GM12878 (cell line): Measurements from ENCODE around the gene ANKRD53. TPM values are rescaled to one million over a fixed set of nuclear protein-coding genes. Genes with fewer than 3 reads are reported as not detected.

ENCODE experiments used
- ATAC-seq: fragments of 200-7000 bp; cut with Tn5 transposase; 3 replicates; pipeline ENCODE4 v1.9.1; 2020; ENCODE audit warnings: mild to moderate bottlenecking, moderate library complexity
- BruUV-seq: library from RNA; stranded (reverse); fragments of 400-500 nt; replicated peaks from 2 replicates; lab custom pipeline; 2021; lab: Mats Ljungman, UMichigan
- CTCF ChIA-PET: fragments of 300-600 bp; sonication (Branson Sonifier 250); formaldehyde crosslinking; extraction: SDS; loops from one replicate; lab custom pipeline; 2021; ENCODE audit warnings: inconsistent platforms; lab: Yijun Ruan, JAX
- POLR2A ChIA-PET: fragments of 350-600 bp; formaldehyde crosslinking; extraction: SDS; loops from one replicate; lab custom pipeline; 2021; ENCODE audit warnings: inconsistent platforms; lab: Charles Lee
- RAD21 ChIA-PET: fragments of 300-600 bp; sonication (Branson Sonifier 250); formaldehyde crosslinking; loops from one replicate; lab custom pipeline; 2023; ENCODE audit warnings: antibody characterized with exemption; ENCODE audit not compliant: unreplicated experiment; lab: Charles Lee
- SMC1A ChIA-PET: fragments of 300-600 bp; sonication (Branson Sonifier 250); formaldehyde crosslinking; loops from one replicate; lab custom pipeline; 2023; ENCODE audit not compliant: unreplicated experiment, uncharacterized antibody; lab: Charles Lee
- DNase-seq: peaks from one replicate; pipeline ENCODE4 v3.0.0-alpha.2; 2011; ENCODE audit warnings: low read depth, low spot score
- FAIRE-seq: peaks from 3 replicates; lab custom pipeline; 2011; peaks lifted over from hg19 to GRCh38; lab: Jason Lieb, UNC
- H2AFZ ChIP-seq: 2 replicates; pipeline ENCODE4 v1.6.0; 2011; ENCODE audit warnings: low read depth, low read length, control low read depth; ENCODE audit not compliant: control insufficient read depth
- H3K27ac ChIP-seq: 2 replicates; pipeline ENCODE4 v1.5.1; 2011; ENCODE audit warnings: control low read depth; ENCODE audit not compliant: control insufficient read depth, insufficient read depth
- H3K27me3 ChIP-seq, 2 experiments: replicated peaks in 1 of 2; 2 replicates each; pipeline versions ENCODE4 v1.6.0 to v1.6.1; 2011; ENCODE audit warnings: low read length in 1 of 2; ENCODE audit not compliant: control insufficient read depth in 2 of 2, insufficient read depth in 2 of 2
- H3K36me3 ChIP-seq, 2 experiments: 2 replicates each; pipeline ENCODE4 v1.5.1; 2011; ENCODE audit warnings: low read length in 1 of 2; ENCODE audit not compliant: control insufficient read depth in 2 of 2, insufficient read depth in 2 of 2
- H3K4me1 ChIP-seq: 2 replicates; pipeline ENCODE4 v1.6.1; 2011; ENCODE audit warnings: mild to moderate bottlenecking, low read length, moderate library complexity, mixed read lengths; ENCODE audit not compliant: control insufficient read depth, insufficient read depth
- H3K4me2 ChIP-seq: 2 replicates; pipeline ENCODE4 v1.6.0; 2011; ENCODE audit warnings: control low read depth; ENCODE audit not compliant: control insufficient read depth, insufficient read depth
- H3K4me3 ChIP-seq: fragments of 200-600 bp; sonication (generic); 2 replicates; pipeline ENCODE4 v1.5.1; 2016
- H3K79me2 ChIP-seq: 2 replicates; pipeline ENCODE4 v1.6.0; 2011; ENCODE audit warnings: low read length; ENCODE audit not compliant: control insufficient read depth, insufficient read depth
- H3K9ac ChIP-seq: 2 replicates; pipeline ENCODE4 v1.8.0; 2011; ENCODE audit warnings: low read length, control low read depth, mixed read lengths; ENCODE audit not compliant: control insufficient read depth, insufficient read depth
- H3K9me3 ChIP-seq: replicated peaks from 3 replicates; pipeline ENCODE4 v1.5.1; 2011; ENCODE audit warnings: mild to moderate bottlenecking, low read length; ENCODE audit not compliant: control insufficient read depth, insufficient read depth
- H4K20me1 ChIP-seq: 2 replicates; pipeline ENCODE4 v1.6.0; 2011; ENCODE audit not compliant: control insufficient read depth, insufficient read depth
- BACH1 ChIP-seq: fragments of 450-650 bp; IDR thresholded peaks from 2 replicates; pipeline ENCODE4 v1.6.1; 2017; ENCODE audit warnings: mild to moderate bottlenecking, borderline replicate concordance
- GATAD2B ChIP-seq: fragments of 450-650 bp; conservative IDR thresholded peaks from 2 replicates; pipeline ENCODE4 v1.6.1; 2017; ENCODE audit warnings: low read depth, mild to moderate bottlenecking, moderate library complexity
- KAT2A ChIP-seq: conservative IDR thresholded peaks from 2 replicates; pipeline ENCODE4 v1.6.1; 2011; ENCODE audit warnings: low read depth, low read length; ENCODE audit not compliant: control insufficient read depth
- MEF2A ChIP-seq: IDR thresholded peaks from 2 replicates; pipeline ENCODE4 v1.6.1; 2011; ENCODE audit warnings: low read depth, mild to moderate bottlenecking, low read length, moderate library complexity; ENCODE audit not compliant: insufficient read depth
- PKNOX1 ChIP-seq: fragments of 450-650 bp; IDR thresholded peaks from 2 replicates; pipeline ENCODE4 v1.6.1; 2016; ENCODE audit warnings: mild to moderate bottlenecking
- RFX5 ChIP-seq: IDR thresholded peaks from 2 replicates; pipeline ENCODE4 v1.6.1; 2011; ENCODE audit warnings: low read depth, low read length, improper control_type of control experiment
- SMAD5 ChIP-seq: IDR thresholded peaks from 2 replicates; pipeline ENCODE4 v1.6.1; 2016; ENCODE audit warnings: antibody characterized with exemption, low read depth
- WGBS: methylation state at CpG from one replicate; pipeline ENCODE4 v1.1.6; 2016; ENCODE audit warnings: low lambda C conversion rate; ENCODE audit not compliant: insufficient replicate concordance, insufficient coverage; ENCODE audit errors: missing lambda C conversion rate; 5-methylcytosine and 5-hydroxymethylcytosine counted together
- in situ Hi-C: fragments of 300-500 bp; cut with MboI; formaldehyde crosslinking; loops from 9 replicates; pipeline ENCODE4 v1.14.3; 2018; ENCODE audit warnings: mixed read lengths
- intact Hi-C: fragments of 100-400 bp; cut with micrococcal nuclease; formaldehyde crosslinking; loops from one replicate; pipeline ENCODE4 v1.14.2; 2022; ENCODE audit not compliant: unreplicated experiment
- polyA plus RNA-seq, 11 experiments: library from polyadenylated mRNA; depleted of rRNA in 4 of 11; unstranded in 6 of 11; stranded (reverse) in 5 of 11; fragments of >200 nt; fragmentation: Nextera tagmentation in 4 of 11; fragmentation: Illumina TruSeq in 1 of 11; extraction: Ambion mirVana in 4 of 11; extraction: Trizol in 1 of 11; gene quantifications; 1 replicate in 1 of 11; 2 replicates in 10 of 11; pipeline versions ENCODE4 v1.2.1 to v1.2.3, GENCODE V29; 2011 to 2016; ENCODE audit warnings: inconsistent platforms in 2 of 11, missing spikeins in 2 of 11, low read depth in 1 of 11
- total RNA-seq, 4 experiments: library from RNA; depleted of rRNA in 3 of 4; stranded (reverse); fragments of >200 nt in 3 of 4; fragmentation: Illumina TruSeq in 1 of 4; extraction: Trizol in 1 of 4; gene quantifications; 2 replicates each; pipeline versions ENCODE4 v1.2.1 to v1.2.3, GENCODE V29; 2013 to 2021

Gene ANKRD53
- total and polyA plus RNA-seq, 10 of the 15 experiments (the other 5 are each of a cell fraction or from before 2014, with no cell fraction given), result 0.04 TPM; not detected in 8

- no peak for TF ChIP-seq KAT2A
Measured at GRCh38 chr2:70966681-70967080, 11.7 kb upstream of the ANKRD53 start (continued).

- TF ChIP-seq RFX5 (no peak), PKNOX1 (no peak), GATAD2B (no peak), SMAD5 (no peak), BACH1 (no peak), MEF2A (no peak)
- Histone ChIP-seq H3K79me2 (no peaks in the 10 kb centered on the region), H3K27ac (no peak overlapping the region), H4K20me1 (no peaks in the 10 kb centered on the region), H3K36me3 (no peaks in the 10 kb centered on the region), H2AFZ (no peak overlapping the region), H3K9ac (no peak overlapping the region), H3K4me3 (no peak overlapping the region), H3K4me1 (no peaks in the 10 kb centered on the region), H3K9me3 (no peaks in the 10 kb centered on the region), H3K27me3 (peaks cover 0 to 3% of the 10 kb centered on the region in 2 experiments; a peak in 1 of 4 replicates), H3K4me2 (no peak overlapping the region)
- ChIA-PET RAD21 (no interaction called here), CTCF (interaction anchor here (0.7 to 6.7 kb wide), 7 partner anchors 8 to 134 kb away, joined by 3 to 72 read pairs (median 4); partner anchors contain the start of gene ANKRD53), SMC1A (interaction anchor here (2.2 kb wide), 1 partner anchor 34 kb away, joined by 5 read pairs; no protein-coding TSS in a partner anchor), POLR2A (no interaction called here)
- WGBS, result 31% methylated on average over 4 of the region's 4 CpGs
- intact Hi-C loops, result no loop called here
- DNase-seq, result no peak
- in situ Hi-C loops, result no loop called here
- ATAC-seq, result no peak
- no TSS peak for BruUV-seq
- FAIRE-seq, result no peak
Measured at GRCh38 chr2:70967189-70967588, 11.2 kb upstream of the ANKRD53 start.
